Nephron (organoid): ENCODE data around the gene PDE4DIP.
A peak's percentile ranks its signal among the peaks of the same experiment; 100 is the strongest.
"Not testable (repeated sequence)": the region's sequence is repeated elsewhere in the genome, so short reads cannot be mapped to it uniquely, and the experiment has no call there.

Experiments
- H3K27ac Mint-ChIP-seq, 3 experiments: 2 replicates each; pipeline ENCODE4 v1.8.0; 2020; ENCODE audit warnings: mixed read lengths in 3 of 3, mild to moderate bottlenecking in 2 of 3, moderate library complexity in 1 of 3
- H3K27me3 Mint-ChIP-seq: 2 replicates; pipeline ENCODE4 v1.8.0; 2021; ENCODE audit warnings: low read depth, mild to moderate bottlenecking, moderate library complexity, mixed read lengths
- H3K36me3 Mint-ChIP-seq: 2 replicates; pipeline ENCODE4 v1.8.0; 2020; ENCODE audit warnings: low read depth, mixed read lengths
- H3K4me1 Mint-ChIP-seq: 2 replicates; pipeline ENCODE4 v1.8.0; 2020; ENCODE audit warnings: mixed read lengths
- H3K4me3 Mint-ChIP-seq, 3 experiments: 2 replicates each; pipeline ENCODE4 v1.8.0; 2020; ENCODE audit warnings: mild to moderate bottlenecking in 3 of 3, mixed read lengths in 3 of 3, moderate library complexity in 2 of 3
- H3K9me3 Mint-ChIP-seq: 2 replicates; pipeline ENCODE4 v1.8.0; 2020; ENCODE audit warnings: mixed read lengths

The PDE4DIP gene

DNA sequence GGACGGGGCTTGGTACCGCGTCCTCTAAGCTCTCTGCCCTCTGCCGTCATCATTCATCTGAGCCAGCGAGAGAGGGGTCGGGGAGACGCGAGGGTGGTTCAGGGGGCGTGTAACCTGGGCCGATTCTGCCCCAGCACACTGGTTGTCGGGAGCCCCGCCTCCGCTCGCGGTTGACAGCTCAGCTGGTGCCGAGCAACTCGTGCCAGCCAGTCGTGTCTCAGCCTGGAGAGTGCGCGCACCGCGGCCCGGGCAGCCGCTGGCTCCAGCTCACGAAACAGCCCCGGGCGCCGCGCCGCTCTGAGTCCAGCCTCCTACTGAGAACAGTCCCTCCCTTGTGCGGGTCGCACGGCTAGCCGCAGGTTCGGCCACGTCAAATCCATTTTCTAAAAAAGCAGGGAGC lies at the start of gene PDE4DIP:
TSS of gene PDE4DIP (plus strand) at position 209 of the 400 bp plus-strand sequence. CDS start 347 bp downstream, outside the sequence.
- H3K27me3 Mint-ChIP-seq, H3K9me3 Mint-ChIP-seq, H3K4me1 Mint-ChIP-seq, H3K27ac Mint-ChIP-seq, H3K36me3 Mint-ChIP-seq: not testable (repeated sequence)
- H3K4me3 Mint-ChIP-seq, result peak within 1 kb of the TSS in 2 of 3 experiments; percentile 64 to 69

DNA sequence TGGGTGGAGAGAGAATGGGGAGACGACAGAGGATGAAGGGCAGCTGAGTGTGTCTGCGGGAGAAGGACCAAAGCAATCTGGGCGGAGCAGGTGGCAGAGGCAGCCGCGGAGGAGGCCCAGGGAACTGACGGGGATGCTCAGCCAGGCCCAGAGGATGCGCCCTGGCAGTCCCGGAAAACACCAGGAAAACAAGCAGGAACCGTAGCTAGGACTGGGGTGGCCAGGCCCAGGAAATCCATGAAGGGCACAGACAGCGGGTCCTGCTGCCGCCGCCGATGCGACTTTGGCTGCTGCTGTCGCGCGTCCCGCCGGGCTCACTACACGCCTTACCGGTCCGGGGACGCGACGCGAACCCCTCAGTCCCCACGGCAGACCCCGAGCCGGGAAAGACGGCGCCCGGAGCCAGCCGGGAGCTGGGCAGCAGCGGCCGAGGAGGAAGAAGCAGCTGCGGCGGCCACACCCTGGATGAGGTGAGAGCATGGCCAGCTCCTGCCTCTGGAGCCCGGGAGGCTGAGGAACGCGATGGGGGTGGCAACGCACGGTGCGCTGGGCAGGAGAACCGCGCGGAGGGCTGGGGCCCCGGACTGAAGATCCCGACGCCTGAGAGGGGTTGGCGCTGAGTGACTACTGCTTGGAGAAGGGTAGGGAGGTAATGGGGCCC lies 35.8 kb upstream of the PDE4DIP start:
- H3K4me3 Mint-ChIP-seq, H3K27ac Mint-ChIP-seq, H3K9me3 Mint-ChIP-seq, H3K36me3 Mint-ChIP-seq, H3K27me3 Mint-ChIP-seq, H3K4me1 Mint-ChIP-seq: not testable (repeated sequence)

DNA sequence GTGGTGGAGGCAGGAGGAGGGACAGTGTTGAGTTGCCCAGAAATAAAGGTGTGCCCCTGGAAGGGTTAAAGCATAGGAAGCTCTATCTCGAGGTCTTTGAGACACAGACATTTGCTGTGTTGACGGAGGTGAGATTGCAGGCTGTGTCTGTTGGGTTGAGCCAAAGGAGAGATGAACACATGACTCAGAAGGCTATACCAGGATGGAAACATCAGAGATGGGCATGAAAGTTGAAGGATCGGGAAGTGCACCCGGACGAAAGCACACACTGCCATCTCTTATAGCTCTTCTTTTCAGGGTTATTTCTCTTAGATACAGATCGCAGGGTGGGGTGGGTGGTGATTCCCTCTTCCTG lies 35.3 kb upstream of the PDE4DIP start:
- H3K27ac Mint-ChIP-seq, H3K4me1 Mint-ChIP-seq, H3K9me3 Mint-ChIP-seq, H3K4me3 Mint-ChIP-seq, H3K27me3 Mint-ChIP-seq, H3K36me3 Mint-ChIP-seq: not testable (repeated sequence)

DNA sequence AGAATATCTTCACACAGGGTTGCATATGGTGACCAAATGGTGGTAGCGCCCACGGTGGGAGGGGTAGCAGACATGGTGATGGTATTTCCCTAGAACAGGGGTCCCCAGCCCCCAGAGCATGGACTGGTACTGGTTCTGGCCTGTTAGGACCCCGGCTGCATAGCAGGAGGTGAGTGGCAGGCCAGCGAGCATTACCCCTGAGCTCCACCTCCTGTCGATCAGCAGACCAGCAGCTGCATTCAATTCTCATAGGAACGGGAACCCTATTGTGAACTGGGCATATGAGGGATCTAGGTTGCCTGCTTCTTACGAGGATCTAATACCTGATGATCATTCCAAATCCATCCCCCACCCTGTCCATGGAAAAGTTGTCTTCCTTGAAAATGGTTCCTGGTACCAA lies 22.0 kb upstream of the PDE4DIP start:
- H3K9me3 Mint-ChIP-seq, H3K27ac Mint-ChIP-seq, H3K27me3 Mint-ChIP-seq, H3K36me3 Mint-ChIP-seq, H3K4me1 Mint-ChIP-seq, H3K4me3 Mint-ChIP-seq: not testable (repeated sequence)

DNA sequence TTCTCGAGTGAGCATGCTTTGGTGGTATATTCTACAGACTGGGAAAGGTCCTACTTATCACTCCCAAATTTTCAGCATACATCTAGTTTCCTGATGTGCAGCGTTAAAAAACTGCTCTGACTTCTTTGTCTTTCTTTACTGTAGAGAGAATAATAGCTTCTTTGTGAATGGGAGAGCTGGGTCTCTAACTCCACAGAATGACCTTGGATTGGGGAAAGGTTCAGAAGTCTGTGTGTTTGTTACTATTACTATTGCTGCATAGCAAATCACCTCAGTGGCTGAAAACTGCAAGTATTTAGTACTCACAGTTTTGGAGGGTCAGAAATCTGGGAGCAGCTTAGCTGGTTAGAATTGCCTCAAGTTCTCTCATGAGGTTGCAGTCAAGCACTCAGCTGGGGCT lies 20.4 kb upstream of the PDE4DIP start:
- H3K4me3 Mint-ChIP-seq, H3K27ac Mint-ChIP-seq, H3K36me3 Mint-ChIP-seq, H3K9me3 Mint-ChIP-seq, H3K27me3 Mint-ChIP-seq, H3K4me1 Mint-ChIP-seq: not testable (repeated sequence)

DNA sequence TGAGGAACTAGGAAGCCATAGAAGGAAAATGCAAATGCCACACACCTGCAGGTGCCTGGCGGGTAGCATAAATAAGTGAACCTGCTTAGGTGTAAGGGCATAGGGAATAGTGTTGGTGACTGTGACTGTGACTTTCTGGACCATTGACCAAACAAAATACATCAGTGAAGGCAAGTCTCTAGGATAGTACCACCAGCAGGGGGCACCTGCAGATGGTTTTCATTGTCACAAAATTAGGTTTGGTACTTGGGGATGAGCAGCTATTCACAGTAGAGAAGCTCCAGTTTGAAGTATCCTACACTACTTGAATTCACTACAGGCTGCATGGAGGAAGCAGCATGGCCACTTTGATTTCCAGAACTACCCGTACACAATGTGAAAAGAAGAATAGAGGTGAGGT lies 19.2 kb upstream of the PDE4DIP start:
- not testable (repeated sequence) for H3K27me3 Mint-ChIP-seq, H3K27ac Mint-ChIP-seq, H3K4me3 Mint-ChIP-seq, H3K36me3 Mint-ChIP-seq, H3K9me3 Mint-ChIP-seq, H3K4me1 Mint-ChIP-seq

DNA sequence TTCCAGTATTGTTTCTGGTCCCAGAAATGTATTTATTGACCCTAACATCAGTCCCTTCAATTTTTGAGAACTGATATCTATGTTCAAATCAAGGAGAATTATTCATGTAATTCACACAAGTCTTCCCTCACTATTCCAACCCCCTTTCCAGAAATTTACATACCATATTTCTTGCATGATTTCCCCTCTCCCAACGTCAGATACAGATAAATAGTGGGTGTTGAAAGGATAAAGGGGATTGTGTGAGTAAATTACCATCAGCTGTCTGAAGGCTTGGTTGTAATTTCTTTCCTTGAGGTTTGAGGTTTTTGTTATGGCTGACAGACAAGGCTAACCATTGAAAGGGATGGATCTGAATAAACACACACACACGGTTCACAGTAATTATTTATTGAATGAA lies 15.7 kb upstream of the PDE4DIP start:
- H3K27ac Mint-ChIP-seq, H3K4me3 Mint-ChIP-seq, H3K9me3 Mint-ChIP-seq, H3K27me3 Mint-ChIP-seq, H3K4me1 Mint-ChIP-seq, H3K36me3 Mint-ChIP-seq: not testable (repeated sequence)

DNA sequence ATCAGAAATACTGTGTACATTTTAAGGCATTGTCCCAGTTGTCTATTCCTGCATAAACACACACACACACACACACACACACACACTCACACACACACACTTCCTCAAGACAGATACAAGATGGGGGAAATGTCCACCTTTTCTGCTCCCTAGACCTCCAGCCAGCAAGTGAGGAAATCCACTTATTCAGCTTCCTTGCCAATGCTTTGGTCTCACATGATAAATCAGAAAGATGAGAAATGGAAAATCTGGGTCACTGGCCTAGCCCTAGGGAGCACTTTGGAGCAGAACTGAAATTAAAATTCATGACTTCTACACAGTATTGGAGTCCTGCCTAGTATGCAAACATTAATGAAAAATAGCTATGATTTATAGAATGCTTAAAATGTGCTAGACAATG lies 15.3 kb upstream of the PDE4DIP start:
- not testable (repeated sequence) for H3K4me1 Mint-ChIP-seq, H3K27me3 Mint-ChIP-seq, H3K9me3 Mint-ChIP-seq, H3K4me3 Mint-ChIP-seq, H3K27ac Mint-ChIP-seq, H3K36me3 Mint-ChIP-seq

DNA sequence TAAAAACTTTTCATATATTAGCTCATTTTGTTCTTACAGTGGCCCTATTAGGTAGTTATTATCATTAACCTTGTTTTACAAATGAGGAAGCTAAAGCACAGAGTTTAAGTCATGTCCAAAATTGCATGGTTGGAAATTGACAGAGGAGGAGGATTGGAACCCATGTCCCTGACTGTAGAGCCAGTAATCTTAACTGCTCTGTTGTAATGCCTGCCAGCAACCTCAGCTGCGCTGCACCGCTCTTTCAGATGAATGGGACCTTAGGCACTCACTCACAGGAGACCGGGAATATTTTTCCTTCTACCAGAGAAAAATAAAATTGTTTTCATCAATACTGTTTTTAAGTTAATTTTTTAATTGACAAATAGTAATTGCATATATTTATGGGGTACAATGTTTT lies 14.9 kb upstream of the PDE4DIP start:
- not testable (repeated sequence) for H3K4me3 Mint-ChIP-seq, H3K36me3 Mint-ChIP-seq, H3K9me3 Mint-ChIP-seq, H3K27me3 Mint-ChIP-seq, H3K4me1 Mint-ChIP-seq, H3K27ac Mint-ChIP-seq

DNA sequence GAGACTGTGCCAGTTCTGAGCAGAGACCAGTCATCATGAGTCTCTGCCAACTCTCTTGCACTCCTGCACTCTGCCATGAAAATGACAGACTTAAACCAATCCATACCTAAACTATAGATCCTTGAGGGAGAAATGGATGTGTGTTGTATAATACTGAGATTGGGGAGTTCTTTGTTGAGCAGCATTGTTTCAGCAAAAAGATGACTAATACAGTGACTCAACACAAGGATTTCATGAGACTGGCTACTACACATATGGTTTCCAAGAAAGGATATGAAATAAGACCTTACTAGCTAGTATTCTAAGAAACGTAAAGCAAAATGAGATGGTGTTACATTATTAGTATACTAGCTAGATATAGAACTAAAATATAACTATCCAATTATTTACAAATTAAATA lies 3.0 kb upstream of the PDE4DIP start:
- H3K27ac Mint-ChIP-seq, H3K9me3 Mint-ChIP-seq, H3K27me3 Mint-ChIP-seq, H3K4me3 Mint-ChIP-seq, H3K4me1 Mint-ChIP-seq, H3K36me3 Mint-ChIP-seq: not testable (repeated sequence)

DNA sequence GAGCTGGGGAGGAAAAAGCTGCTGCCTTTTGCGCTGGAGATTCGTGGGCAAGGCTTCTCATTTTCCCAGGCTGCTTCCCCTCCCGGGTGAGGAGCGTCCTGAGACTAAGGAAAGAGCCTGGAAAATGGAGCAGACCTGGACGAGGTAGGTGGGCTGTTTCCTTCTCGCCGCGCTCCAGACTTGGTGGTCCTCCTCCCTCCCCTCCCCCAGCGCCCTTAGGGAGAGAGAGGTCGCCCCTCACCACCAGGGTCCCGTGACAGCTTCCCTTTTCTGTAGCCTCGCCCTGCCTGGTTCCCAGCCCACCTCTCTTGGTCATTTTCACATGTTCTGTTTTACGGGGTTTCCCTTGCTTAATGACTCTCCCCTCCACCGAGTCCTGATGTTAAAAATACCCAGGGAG lies 423 bp downstream of the PDE4DIP start:
- not testable (repeated sequence) for H3K27ac Mint-ChIP-seq, H3K9me3 Mint-ChIP-seq, H3K36me3 Mint-ChIP-seq, H3K4me1 Mint-ChIP-seq, H3K27me3 Mint-ChIP-seq, H3K4me3 Mint-ChIP-seq

DNA sequence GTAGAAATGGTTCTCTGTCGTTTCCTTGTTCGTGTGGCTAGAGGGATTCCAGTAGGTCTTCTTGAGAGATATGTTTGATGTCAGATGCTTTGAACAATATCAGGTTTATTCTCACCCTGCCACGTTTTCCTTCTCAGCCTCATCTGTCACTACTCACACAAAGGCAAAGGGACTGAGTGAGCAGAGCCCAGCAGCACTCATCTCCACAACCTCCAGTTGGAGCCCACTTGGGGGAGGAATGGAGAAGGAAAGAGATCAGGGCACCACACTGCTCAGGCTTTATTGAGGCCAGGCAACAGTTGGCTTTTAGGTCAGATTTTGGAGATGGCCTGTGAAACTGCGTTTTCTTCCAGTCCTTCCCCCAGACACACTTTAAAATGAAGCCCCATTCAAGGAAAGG lies 840 bp downstream of the PDE4DIP start:
- not testable (repeated sequence) for H3K36me3 Mint-ChIP-seq, H3K9me3 Mint-ChIP-seq, H3K27ac Mint-ChIP-seq, H3K4me1 Mint-ChIP-seq, H3K27me3 Mint-ChIP-seq, H3K4me3 Mint-ChIP-seq

DNA sequence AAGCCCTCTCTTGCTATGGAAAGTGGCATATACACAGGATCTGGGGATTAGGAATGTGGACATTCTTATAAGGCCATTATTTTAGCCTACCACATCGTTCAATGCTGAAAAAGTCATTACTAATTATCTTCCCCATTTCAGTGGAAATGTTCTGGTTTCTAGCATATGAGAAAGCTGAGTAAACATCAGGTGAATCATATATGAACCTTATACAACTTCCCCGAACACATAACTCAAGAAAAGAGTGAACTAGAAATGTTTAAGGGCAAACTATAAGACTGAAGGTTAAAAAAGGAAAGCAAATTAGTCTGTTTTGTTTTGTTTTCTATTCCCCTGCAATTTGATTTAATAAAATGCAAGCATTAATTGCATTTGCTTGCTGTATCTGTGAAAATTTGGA lies 6.1 kb downstream of the PDE4DIP start:
- H3K27me3 Mint-ChIP-seq, H3K9me3 Mint-ChIP-seq, H3K36me3 Mint-ChIP-seq, H3K4me3 Mint-ChIP-seq, H3K27ac Mint-ChIP-seq, H3K4me1 Mint-ChIP-seq: not testable (repeated sequence)

DNA sequence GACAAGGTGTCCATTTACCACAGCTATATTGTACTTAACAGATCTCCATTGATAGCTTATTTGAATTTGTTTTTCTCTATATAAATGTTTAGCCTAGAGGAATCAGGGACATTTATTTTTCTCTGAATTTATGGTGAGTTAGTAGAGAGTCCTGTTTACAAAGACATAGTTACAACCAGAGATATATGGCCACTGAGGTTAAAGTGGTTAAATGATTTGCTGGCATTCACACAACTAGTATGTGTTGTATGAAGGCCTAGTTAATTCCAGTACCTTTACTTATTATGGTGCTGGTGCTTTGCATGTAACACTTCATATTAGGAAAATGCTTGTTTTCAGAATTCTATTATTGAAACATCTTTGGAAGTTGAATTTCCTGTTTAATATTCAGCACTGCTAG lies 6.6 kb downstream of the PDE4DIP start:
- not testable (repeated sequence) for H3K27ac Mint-ChIP-seq, H3K4me3 Mint-ChIP-seq, H3K9me3 Mint-ChIP-seq, H3K36me3 Mint-ChIP-seq, H3K4me1 Mint-ChIP-seq, H3K27me3 Mint-ChIP-seq

DNA sequence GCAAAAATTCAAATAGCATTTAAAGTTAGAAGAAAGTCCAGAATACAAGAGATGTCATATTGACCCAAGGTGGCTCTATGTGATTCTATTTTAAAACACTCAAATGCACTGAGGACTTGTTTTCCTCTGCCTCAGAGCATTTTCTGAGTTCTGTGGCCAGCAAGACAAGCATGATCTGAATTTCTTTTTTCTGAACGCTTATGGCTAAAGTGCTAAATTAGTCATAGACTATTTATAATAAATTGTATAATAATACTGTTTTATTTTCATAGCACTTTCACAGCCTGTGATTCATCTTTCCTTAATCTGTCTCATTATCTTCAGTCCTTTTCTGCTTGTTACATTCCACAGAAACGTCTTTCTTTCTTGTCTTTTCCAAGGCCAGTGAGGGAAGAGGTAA lies 7.5 kb downstream of the PDE4DIP start:
- H3K4me1 Mint-ChIP-seq, H3K36me3 Mint-ChIP-seq, H3K27ac Mint-ChIP-seq, H3K4me3 Mint-ChIP-seq, H3K27me3 Mint-ChIP-seq, H3K9me3 Mint-ChIP-seq: not testable (repeated sequence)

DNA sequence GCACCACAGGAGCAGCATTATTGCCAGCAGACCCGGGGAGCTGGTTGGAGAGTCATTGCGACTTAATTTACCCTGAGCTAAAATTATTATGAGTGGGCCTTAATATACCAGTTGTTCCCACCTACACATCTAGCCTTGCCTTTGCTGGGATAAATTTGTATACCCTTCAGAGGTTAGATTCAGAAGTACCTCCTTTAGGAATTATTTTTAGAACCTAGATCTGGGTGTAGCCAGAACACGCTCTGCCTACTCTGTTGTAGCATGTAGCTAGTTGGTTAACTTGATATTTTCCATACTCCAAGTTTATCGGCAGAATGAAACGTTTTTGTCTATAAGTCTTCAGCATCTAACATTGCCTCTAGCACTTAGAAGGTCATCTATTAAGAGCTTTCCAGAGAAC lies 9.1 kb downstream of the PDE4DIP start:
- H3K4me1 Mint-ChIP-seq, H3K4me3 Mint-ChIP-seq, H3K27ac Mint-ChIP-seq, H3K27me3 Mint-ChIP-seq, H3K9me3 Mint-ChIP-seq, H3K36me3 Mint-ChIP-seq: not testable (repeated sequence)

DNA sequence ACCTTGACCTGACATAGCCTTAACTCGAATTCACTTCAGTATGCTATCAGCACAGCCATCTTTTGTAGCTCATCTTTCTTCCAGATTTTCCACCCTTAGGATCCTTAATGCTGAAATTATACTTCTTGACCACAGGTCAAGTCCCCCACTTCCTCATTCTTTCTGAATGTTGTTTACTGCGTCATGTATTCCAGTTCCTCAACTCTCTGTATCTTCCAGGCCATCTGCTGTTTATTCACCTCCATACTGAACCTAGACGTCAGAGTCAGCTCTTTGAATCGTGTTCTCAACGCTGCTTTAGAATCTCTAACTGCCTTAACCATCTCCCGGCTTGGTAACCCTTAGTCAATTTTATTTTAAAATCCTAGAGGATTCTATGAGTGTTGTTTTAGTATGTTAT lies 9.8 kb downstream of the PDE4DIP start:
- not testable (repeated sequence) for H3K4me1 Mint-ChIP-seq, H3K36me3 Mint-ChIP-seq, H3K27ac Mint-ChIP-seq, H3K4me3 Mint-ChIP-seq, H3K27me3 Mint-ChIP-seq, H3K9me3 Mint-ChIP-seq
